HG03196 (cell line): ENCODE data around the gene KIF9.
A peak's percentile ranks its signal among the peaks of the same experiment; 100 is the strongest.
"Not testable (repeated sequence)": the region's sequence is repeated elsewhere in the genome, so short reads cannot be mapped to it uniquely, and the experiment has no call there.

Experiments used
- ATAC-seq: cut with Tn5 transposase; IDR thresholded peaks from one replicate; pipeline ENCODE4 v1.9.1; 2021; ENCODE audit not compliant: unreplicated experiment

The KIF9 gene

DNA sequence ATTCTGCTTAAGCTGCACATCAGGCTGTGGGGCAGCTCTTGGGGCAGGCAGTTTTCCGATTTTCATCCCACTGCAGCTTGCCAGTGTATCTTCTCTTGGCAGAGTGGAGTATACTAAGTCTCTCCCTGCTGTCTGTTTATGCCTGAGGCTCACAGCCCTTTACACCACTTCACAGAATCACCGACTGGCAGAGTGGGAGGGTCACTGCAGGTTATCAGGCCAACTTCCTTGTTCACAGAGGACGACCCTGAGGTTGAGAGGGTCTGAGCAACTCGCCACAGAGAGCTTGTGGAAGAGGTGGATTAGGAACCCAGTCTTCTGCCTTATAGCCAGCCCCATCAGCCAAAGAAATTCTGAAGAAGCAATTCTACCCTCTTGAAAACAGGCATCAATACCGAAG lies 30.9 kb downstream of the KIF9 start:
- ATAC-seq = no peak

DNA sequence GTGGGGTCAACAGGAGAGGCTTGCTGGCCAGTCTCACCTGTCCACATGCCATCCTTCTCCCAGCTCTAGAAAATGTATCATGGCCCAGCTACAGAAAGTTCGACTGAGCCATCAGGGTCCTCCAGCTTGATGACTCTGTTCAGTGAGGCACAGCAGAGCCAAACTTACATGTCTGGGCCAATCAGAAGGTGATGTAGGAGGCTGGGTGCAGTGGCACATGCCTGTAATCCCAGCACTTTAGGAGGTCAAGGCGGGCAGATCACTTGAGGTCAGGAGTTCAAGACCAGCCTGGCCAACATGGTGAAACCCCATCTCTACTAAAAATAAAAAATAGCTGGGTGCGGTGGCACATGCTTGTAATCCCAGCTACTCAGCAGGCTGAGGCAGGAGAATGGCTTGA lies 31.5 kb downstream of the KIF9 start:
- ATAC-seq = not testable (repeated sequence)

GRCh38 chr3:47250309-47251060 lies 32.1 kb downstream of the KIF9 start:
- no peak for ATAC-seq

DNA sequence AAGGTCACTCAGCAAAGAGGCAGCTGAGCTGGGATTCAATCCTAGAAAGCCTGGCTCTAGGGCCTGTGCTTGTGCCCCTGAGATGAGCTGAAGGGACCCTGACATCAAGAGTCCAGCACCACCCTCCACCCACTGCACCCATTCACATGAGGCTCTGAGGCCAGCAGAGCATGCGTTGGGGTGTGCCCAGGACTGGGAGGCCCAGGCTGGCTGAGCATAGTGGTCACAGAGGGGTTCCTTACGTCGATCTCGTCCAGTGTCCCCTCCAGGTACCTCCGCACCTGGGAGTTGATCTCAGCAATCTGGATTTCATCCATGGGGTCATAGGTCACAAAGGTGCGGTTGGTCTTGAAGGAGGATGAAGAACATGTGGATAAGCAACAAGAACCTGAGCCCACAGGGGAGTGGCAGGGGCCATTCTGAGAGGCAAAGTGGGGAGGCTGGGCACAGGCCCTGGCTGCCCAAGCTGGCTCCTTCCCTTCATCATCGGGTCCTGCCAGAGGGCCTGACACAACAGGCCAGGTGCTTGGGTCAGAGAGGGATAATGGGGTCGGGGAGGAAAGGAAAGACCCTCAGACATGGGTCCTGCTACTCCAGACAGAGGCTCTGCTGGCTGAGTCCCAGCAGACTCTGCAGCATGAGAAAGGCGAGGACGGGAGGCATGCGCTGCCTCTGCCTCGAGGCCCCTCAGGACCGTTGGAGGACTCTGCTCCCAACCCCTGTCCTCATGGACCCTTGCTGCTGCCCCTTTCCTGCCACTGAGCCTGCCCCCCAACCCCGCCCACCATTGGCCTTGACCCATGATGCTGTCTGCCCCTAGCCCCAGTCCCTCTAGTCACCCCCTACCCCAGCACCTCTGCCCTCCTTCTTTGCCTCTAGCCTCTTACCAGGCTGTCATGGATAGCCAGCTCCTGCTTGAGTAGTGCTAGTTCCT lies 35.2 kb downstream of the KIF9 start:
- ATAC-seq = no peak

DNA sequence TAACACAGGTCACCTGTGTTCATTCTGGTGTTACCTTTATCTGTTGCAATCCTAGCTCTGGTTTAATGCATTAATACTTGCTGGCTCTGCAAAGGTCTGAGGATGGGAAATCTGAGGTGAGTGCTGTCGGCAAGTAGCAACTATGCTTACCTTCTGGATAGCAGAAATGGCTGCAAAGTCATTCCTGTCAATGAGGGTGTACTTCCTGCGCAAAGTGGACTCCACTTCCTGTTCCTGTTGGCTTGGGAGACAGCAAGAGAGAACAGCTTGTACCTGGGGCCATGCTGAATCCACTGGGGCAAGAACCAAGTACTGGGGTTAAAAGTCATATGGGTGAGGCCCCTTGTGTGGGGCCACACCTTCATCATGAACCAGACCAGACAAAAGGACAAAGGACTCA lies 37.3 kb downstream of the KIF9 start:
- ATAC-seq = no peak

DNA sequence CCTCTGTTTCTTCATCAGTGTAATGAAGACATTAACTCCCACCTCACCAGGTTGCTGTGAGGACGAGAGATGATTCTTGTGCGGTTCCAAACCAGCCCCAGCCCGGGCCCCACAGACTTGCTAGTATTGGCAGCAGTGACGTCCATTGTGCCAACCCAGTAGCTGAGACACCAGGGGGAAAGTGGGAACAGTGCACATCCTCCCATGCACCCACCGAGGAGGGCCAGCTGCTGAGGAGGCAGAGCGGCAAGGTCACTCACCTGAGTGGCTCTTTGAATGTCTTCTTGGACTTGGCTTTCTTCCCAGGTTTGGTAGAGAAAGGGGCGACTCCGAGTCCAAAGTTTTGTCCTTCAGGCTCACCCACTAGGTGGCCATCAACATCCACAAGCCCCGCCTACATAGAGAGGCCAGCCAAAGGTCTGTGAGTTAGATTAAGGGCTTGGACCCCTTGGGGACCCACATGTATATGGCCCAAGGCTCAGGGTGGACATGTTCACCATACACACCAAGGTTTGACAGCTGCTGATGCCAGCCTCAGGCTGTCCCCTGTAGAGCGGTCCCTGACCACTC lies 38.0 kb downstream of the KIF9 start:
- ATAC-seq = no peak

- ATAC-seq = no peak
These were observed 39.0 kb downstream of the KIF9 start for GRCh38 chr3:47243419-47244147.

- ATAC-seq = no peak
These were observed 42.7 kb downstream of the KIF9 start for GRCh38 chr3:47239929-47240328.

GRCh38 chr3:47238017-47238416 lies 44.6 kb downstream of the KIF9 start:
- no peak for ATAC-seq

DNA sequence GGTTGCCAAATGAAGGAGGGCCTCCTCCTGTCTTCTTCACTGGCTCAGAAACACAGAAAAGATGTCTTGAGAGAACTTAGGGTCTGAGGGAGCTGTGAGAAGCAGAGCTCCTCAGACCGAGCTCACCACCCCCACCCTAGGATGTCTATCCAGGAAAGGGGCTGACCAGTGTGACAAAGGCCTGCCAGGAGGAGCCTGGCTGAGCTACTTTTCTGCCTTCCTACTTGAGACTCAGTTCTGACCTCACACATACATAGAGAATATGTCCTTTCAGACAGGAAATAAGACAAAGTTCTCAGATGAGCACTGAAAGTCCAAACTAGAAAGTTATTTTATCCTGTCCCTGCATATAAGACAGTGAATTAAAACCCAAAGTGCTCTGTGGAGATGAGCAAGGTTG lies 54.5 kb downstream of the KIF9 start:
- peak; percentile 50 for ATAC-seq

DNA sequence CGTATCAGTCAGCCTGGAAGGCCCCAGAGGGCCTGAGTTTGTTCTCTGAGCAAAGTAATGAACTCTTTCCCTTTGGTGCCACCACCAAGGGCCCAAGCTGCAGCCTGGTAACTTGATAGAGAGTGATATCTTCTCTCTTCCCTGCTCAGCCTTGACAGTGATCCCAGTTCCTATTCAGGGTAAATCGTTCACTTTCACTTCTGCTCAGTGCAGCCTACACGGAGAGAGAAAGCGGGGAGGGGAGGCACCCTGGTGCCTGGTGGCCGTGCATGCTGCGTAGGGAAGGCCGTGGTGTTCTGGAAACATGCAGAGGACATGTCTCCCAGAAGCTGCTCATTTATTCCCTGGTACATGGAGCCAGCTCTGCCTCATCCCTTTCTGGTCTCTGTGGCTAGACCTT lies 54.9 kb downstream of the KIF9 start:
- ATAC-seq = peak; percentile 49

DNA sequence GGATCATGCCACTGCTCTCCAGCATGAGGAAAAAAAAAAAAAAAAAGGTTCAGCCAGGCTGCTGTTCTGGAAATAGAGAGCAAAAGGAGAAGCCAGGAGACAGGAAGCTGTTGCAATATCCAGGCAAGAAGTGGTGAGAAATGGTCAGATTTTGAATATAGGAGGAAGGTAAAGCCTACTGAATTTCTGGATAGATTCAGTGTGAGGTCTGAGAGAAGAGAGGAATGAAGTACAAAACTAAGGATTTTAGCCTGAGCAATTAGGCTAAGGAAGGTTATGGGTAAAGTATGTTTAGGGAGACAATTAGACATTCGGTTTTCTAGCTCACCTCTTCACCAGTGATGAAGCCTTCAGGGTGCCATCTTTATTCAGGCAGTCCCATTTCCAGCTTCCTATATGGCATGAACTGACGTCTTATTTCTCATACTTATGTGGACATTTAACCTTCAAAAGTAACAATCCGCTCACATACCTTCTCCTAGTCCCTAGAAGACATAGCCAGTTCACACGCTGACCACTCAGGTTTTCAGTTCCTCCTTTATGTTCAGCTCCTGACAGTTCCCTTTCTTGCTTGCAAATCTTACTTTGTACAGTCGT lies 57.2 kb downstream of the KIF9 start:
- peak; percentile 48 for ATAC-seq

GRCh38 chr3:47223755-47224154 lies 58.8 kb downstream of the KIF9 start:
- ATAC-seq = no peak

GRCh38 chr3:47221798-47222197 lies 60.8 kb downstream of the KIF9 start:
- ATAC-seq = no peak

GRCh38 chr3:47210863-47211405 lies 71.7 kb downstream of the KIF9 start:
- no peak for ATAC-seq

GRCh38 chr3:47206022-47206421 lies 76.6 kb downstream of the KIF9 start:
- not testable (repeated sequence) for ATAC-seq

DNA sequence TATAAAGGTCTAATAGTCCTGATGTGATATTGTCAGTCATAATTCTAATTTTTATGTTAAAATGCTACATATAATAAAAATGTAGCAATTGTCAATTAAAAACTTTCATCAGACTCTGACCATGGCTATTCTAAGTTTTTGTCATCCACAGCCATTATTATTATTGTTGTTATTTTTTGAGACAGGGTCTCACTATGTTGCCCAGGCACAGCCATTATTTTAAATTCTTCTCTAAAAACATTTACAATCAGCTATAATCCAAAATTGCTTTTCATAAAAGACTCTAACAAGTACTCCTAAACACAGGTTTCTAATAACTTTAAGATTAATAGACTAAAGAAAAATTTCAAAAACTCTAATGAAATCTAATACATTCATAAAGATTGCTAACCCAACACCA lies 77.7 kb downstream of the KIF9 start:
- ATAC-seq = no peak

DNA sequence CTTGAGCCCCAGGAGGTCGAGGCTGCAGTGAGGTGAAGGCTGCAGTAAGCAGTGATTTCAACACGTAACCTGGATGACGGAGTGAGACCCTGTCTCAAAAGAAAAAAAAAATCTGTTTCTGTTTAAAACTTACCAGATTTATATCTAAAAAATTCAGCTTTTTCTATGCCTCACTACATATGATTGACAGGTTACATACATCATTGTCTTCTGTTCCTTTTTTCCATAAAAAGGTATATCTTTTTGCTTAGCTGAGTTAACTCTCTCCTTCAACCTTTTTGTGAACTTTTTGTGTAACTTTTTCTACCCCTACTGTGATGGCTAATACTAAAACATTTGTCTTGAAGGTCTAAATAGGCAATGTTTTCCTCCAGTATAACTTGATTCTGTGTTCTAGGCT lies 80.1 kb downstream of the KIF9 start:
- ATAC-seq = no peak

DNA sequence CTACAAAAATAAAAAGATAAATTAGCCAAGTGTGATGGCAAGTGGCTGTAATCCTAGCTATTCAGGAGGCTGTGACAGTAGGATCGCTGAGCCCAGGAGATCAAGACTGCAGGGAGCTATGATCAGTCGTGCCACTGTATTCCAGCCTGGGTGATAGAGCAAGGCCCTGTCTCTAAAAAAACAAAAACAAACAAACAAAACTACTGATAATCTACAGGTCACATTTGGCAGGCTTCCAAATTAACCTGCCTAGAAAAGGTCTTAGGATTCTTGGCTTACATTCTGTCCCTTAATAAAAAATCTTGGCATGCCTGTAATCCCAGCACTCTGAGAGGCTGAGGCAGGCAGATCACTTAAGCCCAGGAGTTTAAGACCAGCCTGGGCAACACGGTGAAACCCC lies 85.3 kb downstream of the KIF9 start:
- ATAC-seq = no peak

GRCh38 chr3:47194994-47195393 lies 87.6 kb downstream of the KIF9 start:
- ATAC-seq = no peak
